A673 (cell line): ENCODE measurements around the gene PIPOX. TPM values are rescaled to one million over a fixed set of nuclear protein-coding genes. Genes with fewer than 3 reads are reported as not detected.
A peak's percentile ranks its signal among the peaks of the same experiment; 100 is the strongest.

Source experiments
- BruUV-seq: library from RNA; stranded (reverse); fragments of 400-500 nt; replicated peaks from 2 replicates; lab custom pipeline; 2021; lab: Mats Ljungman, UMichigan
- CTCF ChIA-PET: fragments of 300-600 bp; sonication (Branson Sonifier 250); formaldehyde crosslinking; loops from one replicate; lab custom pipeline; 2022; ENCODE audit warnings: antibody characterized with exemption; lab: Charles Lee
- POLR2A ChIA-PET: fragments of 300-600 bp; sonication (Branson Sonifier 250); formaldehyde crosslinking; loops from one replicate; lab custom pipeline; 2022; ENCODE audit warnings: antibody characterized with exemption; ENCODE audit not compliant: low non-redundant PET; lab: Charles Lee
- DNase-seq: peaks from one replicate; pipeline ENCODE4 v3.0.0-alpha.2; 2015; ENCODE audit warnings: low spot score
- H3K27ac ChIP-seq: fragments of 200-600 bp; sonication (generic); 2 replicates; pipeline ENCODE4 v1.5.1; 2016; ENCODE audit warnings: mixed run types, low read depth, mild to moderate bottlenecking, mixed read lengths, antibody characterized with exemption, low read length; ENCODE audit not compliant: poor library complexity, severe bottlenecking
- H3K27me3 ChIP-seq: fragments of 200-600 bp; sonication (generic); replicated peaks from 2 replicates; pipeline ENCODE4 v1.6.1; 2017; ENCODE audit warnings: mixed run types, low read depth, mild to moderate bottlenecking, mixed read lengths, antibody characterized with exemption, low read length; ENCODE audit not compliant: insufficient read depth, poor library complexity
- H3K36me3 ChIP-seq: fragments of 200-600 bp; sonication (generic); 2 replicates; pipeline ENCODE4 v1.6.1; 2016; ENCODE audit warnings: mixed run types, mild to moderate bottlenecking, mixed read lengths, antibody characterized with exemption, low read length; ENCODE audit not compliant: insufficient read depth, poor library complexity, severe bottlenecking
- H3K4me1 ChIP-seq: fragments of 200-600 bp; sonication (generic); 2 replicates; pipeline ENCODE4 v1.6.1; 2017; ENCODE audit warnings: mixed run types, mild to moderate bottlenecking, mixed read lengths, antibody characterized with exemption, low read length; ENCODE audit not compliant: insufficient read depth, poor library complexity, severe bottlenecking
- H3K4me3 ChIP-seq: fragments of 200-600 bp; sonication (generic); 2 replicates; pipeline ENCODE4 v1.5.1; 2016; ENCODE audit warnings: low read depth, mixed run types, mild to moderate bottlenecking, mixed read lengths, low read length; ENCODE audit not compliant: poor library complexity, severe bottlenecking
- H3K9me3 ChIP-seq: fragments of 200-600 bp; sonication (generic); 2 replicates; pipeline ENCODE4 v1.6.1; 2016; ENCODE audit warnings: mixed run types, low read depth, mild to moderate bottlenecking, mixed read lengths, antibody characterized with exemption, low read length; ENCODE audit not compliant: poor library complexity, severe bottlenecking
- CTCF ChIP-seq: fragments of 300-800, 200-600 bp; sonication (generic); conservative IDR thresholded peaks from 2 replicates; pipeline ENCODE4 v1.5.1; 2017; ENCODE audit warnings: low read depth, mild to moderate bottlenecking, antibody characterized with exemption, low read length, moderate library complexity, mixed read lengths
- EZH2 ChIP-seq: fragments of 200-600 bp; sonication (generic); IDR thresholded peaks from 2 replicates; pipeline ENCODE4 v1.6.1; 2017; ENCODE audit warnings: borderline replicate concordance, low read depth, mild to moderate bottlenecking, mixed read lengths, antibody characterized with exemption, low read length; ENCODE audit not compliant: poor library complexity, severe bottlenecking
- intact Hi-C: fragments of 100-400 bp; cut with micrococcal nuclease; formaldehyde crosslinking; loops from one replicate; pipeline ENCODE4 v1.10.0; 2022; ENCODE audit not compliant: unreplicated experiment
- total RNA-seq: library from RNA; stranded (reverse); gene quantifications from 2 replicates; pipeline ENCODE4 v1.2.3, GENCODE V29; 2021

PIPOX gene
- total RNA-seq, 1 experiment from 2014 or later: 8.8 TPM

DNA sequence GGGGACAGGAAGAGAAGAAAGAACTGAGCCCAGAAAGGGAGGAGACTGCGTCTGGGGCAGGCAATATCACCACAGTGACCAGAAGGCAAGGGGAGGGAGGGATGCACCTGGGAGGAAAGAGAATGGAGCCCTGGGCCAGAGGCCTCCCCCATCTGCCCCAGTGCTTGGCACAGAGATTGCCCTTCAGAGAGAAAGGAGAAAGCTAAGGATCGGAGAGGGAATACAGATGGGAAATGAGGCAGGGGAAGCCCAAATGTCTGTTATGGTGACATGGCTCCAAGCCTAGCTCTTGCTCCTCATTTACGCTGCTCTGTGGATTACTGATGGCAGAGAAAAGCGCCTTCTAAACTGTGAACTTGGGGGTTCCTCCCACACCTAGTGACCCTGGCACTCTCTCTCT lies 47.2 kb downstream of the PIPOX start:
- CTCF ChIA-PET: interaction anchor here (0.6 to 1.1 kb wide), 2 partner anchors 124 to 269 kb away, joined by 3 read pairs; no protein-coding TSS in a partner anchor
- no peak overlapping the region for H3K4me3 ChIP-seq
- peaks cover 18% of the 10 kb centered on the region for H3K36me3 ChIP-seq
- BruUV-seq: no TSS peak
- H3K27me3 ChIP-seq: no peaks in the 10 kb centered on the region
- DNase-seq: no peak
- intact Hi-C loops: no loop called here
- POLR2A ChIA-PET: interaction anchor here (1.1 kb wide), 1 partner anchor 27 kb away, joined by 3 read pairs; no protein-coding TSS in a partner anchor
- peak overlapping the region; percentile 32 for H3K27ac ChIP-seq
- no peak for TF ChIP-seq EZH2
- no peak for TF ChIP-seq CTCF
- no peaks in the 10 kb centered on the region for H3K9me3 ChIP-seq
- peaks cover 30% of the 10 kb centered on the region for H3K4me1 ChIP-seq

DNA sequence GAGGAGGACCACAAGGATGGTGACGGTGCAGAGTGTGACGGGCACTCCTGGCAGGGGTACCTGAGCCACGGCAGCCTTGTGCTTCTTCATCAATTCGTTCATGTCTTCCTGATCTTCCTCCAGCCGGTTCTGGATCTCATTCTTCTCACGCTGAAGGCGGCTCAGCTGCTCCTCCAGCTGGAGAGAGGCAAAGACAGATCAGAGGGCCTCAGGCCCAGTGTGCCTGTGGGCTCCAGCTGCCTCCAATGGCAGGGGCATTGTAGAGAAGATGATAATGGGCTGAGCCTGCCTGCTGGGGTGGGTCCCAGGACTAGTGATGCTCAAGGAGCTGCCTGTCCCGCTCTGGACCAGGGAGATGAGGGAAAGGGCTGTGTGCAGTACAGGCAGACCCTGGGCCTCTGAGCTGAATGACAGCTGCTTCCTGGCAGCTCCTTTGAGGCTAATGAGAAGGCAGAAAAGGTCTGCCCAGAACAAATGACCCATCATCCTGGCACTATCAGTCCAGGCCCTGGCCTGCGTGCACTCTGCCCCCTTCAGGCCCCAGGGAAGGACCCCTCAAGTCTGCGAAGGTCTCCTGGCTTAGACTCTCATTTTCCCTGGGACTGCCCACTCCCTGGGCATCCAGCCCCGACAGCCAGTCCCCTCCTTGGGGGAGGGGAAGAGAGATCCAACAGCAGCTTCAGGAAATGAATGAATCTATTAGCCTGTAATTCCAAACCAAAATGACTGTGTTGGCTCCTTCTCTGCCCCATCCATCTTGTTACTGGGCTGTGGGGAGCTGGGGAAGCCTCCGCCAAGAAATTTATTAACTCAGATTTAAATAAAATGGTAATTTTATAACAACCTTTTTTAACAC lies 48.0 kb downstream of the PIPOX start:
- Histone ChIP-seq H3K9me3 (no peaks in the 10 kb centered on the region), H3K36me3 (peaks cover 18% of the 10 kb centered on the region), H3K4me3 (no peak overlapping the region), H3K4me1 (peaks cover 32% of the 10 kb centered on the region), H3K27me3 (no peaks in the 10 kb centered on the region), H3K27ac (peak overlapping the region; percentile 32)
- DNase-seq: peak; percentile 33
- TF ChIP-seq EZH2 (no peak), CTCF (no peak)
- CTCF ChIA-PET: interaction anchor here (1.1 kb wide), 2 partner anchors 26 to 125 kb away, joined by 3 to 4 read pairs; no protein-coding TSS in a partner anchor
- POLR2A ChIA-PET: no interaction called here
- BruUV-seq: no TSS peak
- intact Hi-C loops: no loop called here

GRCh38 chr17:29091606-29092289 lies 48.8 kb downstream of the PIPOX start:
- peaks cover 40% of the 10 kb centered on the region for H3K4me1 ChIP-seq
- intact Hi-C loops: no loop called here
- no peak overlapping the region for H3K4me3 ChIP-seq
- POLR2A ChIA-PET: no interaction called here
- BruUV-seq: no TSS peak
- TF ChIP-seq CTCF (no peak), EZH2 (no peak)
- peak overlapping the region; percentile 32 for H3K27ac ChIP-seq
- peaks cover 15% of the 10 kb centered on the region for H3K36me3 ChIP-seq
- DNase-seq: no peak
- H3K27me3 ChIP-seq: no peaks in the 10 kb centered on the region
- H3K9me3 ChIP-seq: no peaks in the 10 kb centered on the region
- CTCF ChIA-PET: interaction anchor here (1.1 kb wide), 1 partner anchor 25 kb away, joined by 4 read pairs; no protein-coding TSS in a partner anchor
